ENCODE measurements around the gene SIGLEC11.
"Not testable (repeated sequence)": the region's sequence is repeated elsewhere in the genome, so short reads cannot be mapped to it uniquely, and the experiment has no call there.

- TF ChIP-seq, protein P1, sequence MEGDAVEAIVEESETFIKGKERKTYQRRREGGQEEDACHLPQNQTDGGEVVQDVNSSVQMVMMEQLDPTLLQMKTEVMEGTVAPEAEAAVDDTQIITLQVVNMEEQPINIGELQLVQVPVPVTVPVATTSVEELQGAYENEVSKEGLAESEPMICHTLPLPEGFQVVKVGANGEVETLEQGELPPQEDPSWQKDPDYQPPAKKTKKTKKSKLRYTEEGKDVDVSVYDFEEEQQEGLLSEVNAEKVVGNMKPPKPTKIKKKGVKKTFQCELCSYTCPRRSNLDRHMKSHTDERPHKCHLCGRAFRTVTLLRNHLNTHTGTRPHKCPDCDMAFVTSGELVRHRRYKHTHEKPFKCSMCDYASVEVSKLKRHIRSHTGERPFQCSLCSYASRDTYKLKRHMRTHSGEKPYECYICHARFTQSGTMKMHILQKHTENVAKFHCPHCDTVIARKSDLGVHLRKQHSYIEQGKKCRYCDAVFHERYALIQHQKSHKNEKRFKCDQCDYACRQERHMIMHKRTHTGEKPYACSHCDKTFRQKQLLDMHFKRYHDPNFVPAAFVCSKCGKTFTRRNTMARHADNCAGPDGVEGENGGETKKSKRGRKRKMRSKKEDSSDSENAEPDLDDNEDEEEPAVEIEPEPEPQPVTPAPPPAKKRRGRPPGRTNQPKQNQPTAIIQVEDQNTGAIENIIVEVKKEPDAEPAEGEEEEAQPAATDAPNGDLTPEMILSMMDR (IDR thresholded peaks at IDR 0.05): not testable (repeated sequence)
- TF ChIP-seq POLR2A (IDR thresholded peaks at IDR 0.05): not testable (repeated sequence)
These were observed 2.4 kb downstream of the SIGLEC11 start for GRCh38 chr19:49958596-49958995.
